Right lobe of liver (tissue), 6 donors: Measurements from ENCODE around the gene CACNB2. TPM values are rescaled to one million over a fixed set of nuclear protein-coding genes. Genes with fewer than 3 reads are reported as not detected.

Experiments
- ATAC-seq, 4 donors: fragments of 200-7000 bp; cut with Tn5 transposase; one replicate each; pipeline ENCODE4 v1.9.1; 2020; ENCODE audit warnings: mild to moderate bottlenecking in 4 of 4, moderate library complexity in 4 of 4
- DNase-seq, 3 donors: peaks; one replicate each; pipeline ENCODE4 v3.0.0-alpha.2; 2020
- H3K27ac ChIP-seq, 3 donors: fragments of 200-600 bp; one replicate each; pipeline ENCODE4 v1.8.0; 2022
- H3K27me3 ChIP-seq, 2 donors: fragments of 200-600 bp; one replicate each; pipeline ENCODE4 v1.8.0; 2022
- H3K36me3 ChIP-seq, 4 donors: fragments of 200-600 bp; sonication (generic) in 1 of 4; one replicate each; pipeline versions ENCODE4 v1.5.1 to v1.8.0; 2017 to 2022; ENCODE audit warnings: control low read depth in 1 of 4
- H3K4me1 ChIP-seq, 4 donors: fragments of 200-600 bp; sonication (generic) in 1 of 4; one replicate each; pipeline versions ENCODE4 v1.5.1 to v1.8.0; 2017 to 2022; ENCODE audit warnings: control low read depth in 1 of 4
- H3K4me3 ChIP-seq, 3 donors: fragments of 200-600 bp; one replicate each; pipeline ENCODE4 v1.8.0; 2022
- H3K9me3 ChIP-seq, 4 donors: fragments of 200-600 bp; sonication (generic) in 1 of 4; one replicate each; pipeline versions ENCODE4 v1.5.1 to v1.8.0; 2017 to 2022; ENCODE audit warnings: control low read depth in 1 of 4
- POLR2A ChIP-seq: fragments of 450-650 bp; IDR thresholded peaks from one replicate; pipeline ENCODE4 v1.6.1; 2017; ENCODE audit warnings: antibody characterized with exemption, mild to moderate bottlenecking
- WGBS: methylation state at CpG from one replicate; pipeline ENCODE4 v1.1.6; 2018; ENCODE audit warnings: low coverage, low lambda C conversion rate; ENCODE audit not compliant: insufficient coverage; ENCODE audit errors: missing lambda C conversion rate; 5-methylcytosine and 5-hydroxymethylcytosine counted together
- intact Hi-C, 2 donors: fragments of 100-400 bp; cut with DNase I; formaldehyde crosslinking; loops; one replicate each; pipeline versions ENCODE4 v1.11.2 to v1.14.1; 2022
- total RNA-seq, 6 experiments: library from RNA; depleted of rRNA in 2 of 6; stranded (reverse); fragments of >200 nt in 2 of 6; fragmentation: NEBNext Ultra II Directional in 3 of 6; extraction: Animal tissue kit (Norgen Biotek cat#: 25700) in 3 of 6; gene quantifications; one replicate each; pipeline versions ENCODE4 v1.1.0 to v1.2.4, GENCODE V29; 2016 to 2023
- TF ChIP-seq, protein P1 (sequence below), 4 donors: fragments of 200-600 bp in 3 of 4; fragments of 450-650 bp in 1 of 4; IDR thresholded peaks; one replicate each; pipeline versions ENCODE4 v1.5.1 to v1.8.0; 2016 to 2022; ENCODE audit warnings: antibody characterized with exemption in 4 of 4, mild to moderate bottlenecking in 2 of 4
- donor health status: DM: no; HTN: yes; CAD: no.
- donor health status: DM: no; HTN: no; CAD: no.
- donor health status: DM: no; HTN: no; CAD: no.
- donor health status: DM: no; HTN: yes; CAD: no.
- donor health status: DM: no; HTN: yes; CAD: no.

The CACNB2 gene
- total RNA-seq, 6 experiments from 2014 or later = 0.12 to 1.8 (median 1.0) TPM; not detected in 1

DNA sequence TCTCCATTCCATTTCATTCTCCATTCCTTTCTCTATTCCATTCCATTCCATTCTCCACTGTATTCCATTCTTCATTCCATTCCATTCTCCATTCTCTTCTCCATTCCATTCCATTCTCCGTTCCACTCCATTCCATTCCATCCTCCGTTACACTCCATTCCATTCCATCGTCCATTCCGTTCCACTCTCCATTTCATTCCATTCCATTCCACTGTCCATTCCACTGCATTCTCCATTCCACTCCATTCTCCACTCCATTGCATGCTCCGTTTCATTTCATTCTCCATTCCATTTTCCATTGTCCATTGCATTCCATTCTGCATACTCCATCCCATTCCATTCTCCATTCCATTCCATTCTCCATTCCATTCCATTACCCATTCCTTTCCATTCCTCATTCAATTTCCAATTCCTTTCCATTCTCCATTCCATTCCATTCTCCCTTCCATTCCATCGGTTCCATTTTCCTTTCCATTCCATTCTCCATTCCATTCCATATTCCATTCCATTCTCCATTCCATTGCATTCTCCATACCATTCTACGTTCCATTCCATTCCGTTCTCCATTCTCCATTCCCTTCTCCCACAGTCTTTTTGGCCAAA lies 432.8 kb downstream of the CACNB2 start:
- no peaks in the 10 kb centered on the region for H3K4me1 ChIP-seq
- DNase-seq (no peak), ATAC-seq (no peak)
- 96% methylated on average over 8 of the region's 8 CpGs for WGBS
- intact Hi-C loops = no loop called here
- no peak overlapping the region for H3K27ac ChIP-seq
- peaks cover 0 to 5% (median 1%) of the 10 kb centered on the region in 4 donors for H3K36me3 ChIP-seq
- no peaks in the 10 kb centered on the region for H3K27me3 ChIP-seq
- no peaks in the 10 kb centered on the region for H3K9me3 ChIP-seq
- no peak overlapping the region for H3K4me3 ChIP-seq
- TF ChIP-seq POLR2A = no peak
- TF ChIP-seq, protein P1, sequence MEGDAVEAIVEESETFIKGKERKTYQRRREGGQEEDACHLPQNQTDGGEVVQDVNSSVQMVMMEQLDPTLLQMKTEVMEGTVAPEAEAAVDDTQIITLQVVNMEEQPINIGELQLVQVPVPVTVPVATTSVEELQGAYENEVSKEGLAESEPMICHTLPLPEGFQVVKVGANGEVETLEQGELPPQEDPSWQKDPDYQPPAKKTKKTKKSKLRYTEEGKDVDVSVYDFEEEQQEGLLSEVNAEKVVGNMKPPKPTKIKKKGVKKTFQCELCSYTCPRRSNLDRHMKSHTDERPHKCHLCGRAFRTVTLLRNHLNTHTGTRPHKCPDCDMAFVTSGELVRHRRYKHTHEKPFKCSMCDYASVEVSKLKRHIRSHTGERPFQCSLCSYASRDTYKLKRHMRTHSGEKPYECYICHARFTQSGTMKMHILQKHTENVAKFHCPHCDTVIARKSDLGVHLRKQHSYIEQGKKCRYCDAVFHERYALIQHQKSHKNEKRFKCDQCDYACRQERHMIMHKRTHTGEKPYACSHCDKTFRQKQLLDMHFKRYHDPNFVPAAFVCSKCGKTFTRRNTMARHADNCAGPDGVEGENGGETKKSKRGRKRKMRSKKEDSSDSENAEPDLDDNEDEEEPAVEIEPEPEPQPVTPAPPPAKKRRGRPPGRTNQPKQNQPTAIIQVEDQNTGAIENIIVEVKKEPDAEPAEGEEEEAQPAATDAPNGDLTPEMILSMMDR (IDR thresholded peaks at IDR 0.05) = no peak

DNA sequence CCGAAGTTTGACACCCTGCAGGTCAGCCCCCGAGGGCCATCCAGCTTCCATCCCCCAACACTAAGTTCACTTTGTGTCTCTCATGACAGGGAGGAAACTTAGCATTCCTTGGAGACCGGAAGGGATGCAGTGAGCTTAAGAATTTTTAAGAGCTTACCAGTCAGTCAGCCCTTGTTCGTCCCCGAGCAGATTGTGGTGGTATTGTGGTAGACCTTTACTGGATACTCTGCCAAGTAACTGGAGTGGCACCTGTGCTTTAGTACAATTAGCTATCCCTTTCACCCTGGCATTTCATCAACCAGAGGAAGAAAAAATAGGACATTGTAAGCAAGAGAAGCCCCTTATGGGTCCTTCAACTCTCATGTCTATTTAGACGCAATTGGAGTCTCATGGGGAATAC lies 436.4 kb downstream of the CACNB2 start:
- no peak overlapping the region for H3K4me3 ChIP-seq
- TF ChIP-seq POLR2A = no peak
- TF ChIP-seq, protein P1 (IDR thresholded peaks at IDR 0.05) = no peak
- no peak overlapping the region for H3K27ac ChIP-seq
- WGBS = 100% methylated on average over 3 of the region's 6 CpGs
- H3K27me3 ChIP-seq = no peaks in the 10 kb centered on the region
- peaks cover 0 to 35% (median 21%) of the 10 kb centered on the region in 4 donors for H3K36me3 ChIP-seq
- H3K9me3 ChIP-seq = no peaks in the 10 kb centered on the region
- DNase-seq (no peak), ATAC-seq (no peak)
- H3K4me1 ChIP-seq = no peaks in the 10 kb centered on the region
- intact Hi-C loops = no loop called here

GRCh38 chr10:18577823-18578685 lies 437.8 kb downstream of the CACNB2 start:
- WGBS = 95% methylated on average over 8 of the region's 15 CpGs
- ATAC-seq = no peak

DNA sequence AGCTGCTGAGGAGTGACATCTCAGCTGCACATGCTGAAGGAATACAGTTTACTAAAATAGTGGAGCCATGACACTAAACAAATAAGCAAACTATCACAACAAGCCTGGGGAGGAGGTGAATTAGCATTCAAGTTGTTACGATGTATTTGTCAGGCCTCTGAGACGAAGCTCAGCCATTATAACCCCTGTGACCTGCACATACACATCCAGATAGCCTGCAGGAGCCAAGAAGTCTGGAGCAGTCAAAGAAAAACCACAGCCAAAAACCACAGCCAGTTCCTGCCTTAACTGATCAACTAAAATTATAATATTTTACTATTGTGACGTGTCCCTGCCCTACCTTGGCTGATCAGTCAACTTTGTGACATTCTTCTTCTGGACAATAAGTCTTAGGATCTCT lies 442.6 kb downstream of the CACNB2 start:
- Histone ChIP-seq H3K9me3 (no peaks in the 10 kb centered on the region), H3K27ac (no peak overlapping the region), H3K36me3 (peaks cover 0 to 53% (median 35%) of the 10 kb centered on the region in 4 donors), H3K27me3 (no peaks in the 10 kb centered on the region), H3K4me1 (no peaks in the 10 kb centered on the region), H3K4me3 (no peak overlapping the region)
- intact Hi-C loops = no loop called here
- ATAC-seq (no peak), DNase-seq (no peak)
- TF ChIP-seq, protein P1 (IDR thresholded peaks at IDR 0.05) = no peak
- no peak for TF ChIP-seq POLR2A
- 71% methylated on average over 2 of the region's 3 CpGs for WGBS

More at GRCh38 chr10:18577823-18578685, 437.8 kb downstream of the CACNB2 start:
- intact Hi-C loops = no loop called here
- DNase-seq = no peak
- TF ChIP-seq, protein P1 (IDR thresholded peaks at IDR 0.05) = no peak
- no peak for TF ChIP-seq POLR2A
- Histone ChIP-seq H3K27me3 (no peaks in the 10 kb centered on the region), H3K36me3 (peaks cover 0 to 38% (median 23%) of the 10 kb centered on the region in 4 donors), H3K4me3 (no peak overlapping the region), H3K4me1 (no peaks in the 10 kb centered on the region), H3K27ac (no peak overlapping the region), H3K9me3 (no peaks in the 10 kb centered on the region)
